Measurements from ENCODE around the gene TSPAN10. TPM values are rescaled to one million over a fixed set of nuclear protein-coding genes. Genes with fewer than 3 reads are reported as not detected.

The TSPAN10 gene
- total and polyA plus RNA-seq, 2 of the 8 experiments (the other 6 are each of a cell fraction or from before 2014, with no cell fraction given) = 0.99 to 1.1 TPM

DNA sequence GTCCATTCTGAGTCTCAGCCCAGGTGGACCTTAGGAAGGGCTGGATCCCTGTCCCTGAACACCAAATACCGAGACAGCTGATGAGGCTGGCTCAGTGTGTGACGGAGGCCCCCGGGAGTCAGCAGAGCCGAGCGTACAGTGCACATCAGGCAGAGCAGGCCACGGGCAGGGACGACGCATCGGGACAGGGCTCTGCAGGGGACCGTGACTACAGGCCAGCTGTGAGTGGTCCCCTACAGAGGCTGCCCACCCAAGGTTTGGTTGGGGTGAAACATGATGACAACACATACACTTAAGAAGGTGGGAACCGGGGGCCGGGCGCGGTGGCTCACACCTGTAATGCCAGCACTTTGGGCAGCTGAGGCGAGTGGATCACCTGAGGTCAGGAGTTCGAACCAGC lies 36.0 kb downstream of the TSPAN10 start:
- no peak overlapping the region for H2BK5ac ChIP-seq (ENCODE audit: low read depth, low read length)

More for the DNA sequence above, 36.0 kb downstream of the TSPAN10 start:
- Histone ChIP-seq H3K9me3 (ENCODE audit: insufficient read depth in 2 of 2, low read depth in 1 of 2, low read length in 1 of 2) (no peaks in the 10 kb centered on the region), H3K27ac (ENCODE audit: low read depth, low read length) (no peak overlapping the region), H3K4ac (replicated peaks; ENCODE audit: insufficient read length, low read depth, low read length) (no peak overlapping the region), H3K27me3 (replicated peaks in 1 of 4; ENCODE audit: control insufficient read depth in 3 of 4, extremely low read depth in 1 of 4, insufficient read depth in 3 of 4, low read length in 3 of 4) (no peaks in the 10 kb centered on the region), H3K23ac (ENCODE audit: insufficient read length) (no peak overlapping the region), H2AK5ac (ENCODE audit: low read depth, low read length) (no peak overlapping the region), H3K56ac (replicated peaks; ENCODE audit: insufficient read length, low read depth, low read length) (no peak overlapping the region), H3K4me1 (replicated peaks in 1 of 4; ENCODE audit: control insufficient read depth in 3 of 4, insufficient read depth in 4 of 4, low read length in 3 of 4) (peaks cover 0 to 2% (median 0%) of the 10 kb centered on the region in 4 experiments; a peak in 1 of 7 replicates), H4K5ac (ENCODE audit: insufficient read length, low read depth, low read length) (no peak overlapping the region), H3K23me2 (ENCODE audit: low read depth, low read length) (no peaks in the 10 kb centered on the region), H2BK12ac (ENCODE audit: low read depth, low read length) (no peak overlapping the region), H2BK15ac (ENCODE audit: low read length) (no peak overlapping the region), H3K36me3 (ENCODE audit: control insufficient read depth in 2 of 4, insufficient read depth in 4 of 4, low read length in 3 of 4) (peaks cover 26 to 58% (median 51%) of the 10 kb centered on the region in 4 experiments), H4K8ac (ENCODE audit: extremely low read depth, insufficient read depth, low read length) (peak overlapping the region; percentile 2; the same call in 1 of the 2 replicates), H4K20me1 (replicated peaks in 1 of 2; ENCODE audit: control insufficient read depth in 1 of 2, insufficient read depth in 2 of 2, low read length in 2 of 2) (peaks cover 13 to 25% of the 10 kb centered on the region in 2 experiments), H4K91ac (replicated peaks; ENCODE audit: insufficient read length, low read length) (no peak overlapping the region), H3K9ac (replicated peaks in 1 of 4; ENCODE audit: extremely low read depth in 1 of 4, low read depth in 3 of 4, low read length in 3 of 4) (no peak overlapping the region), H2BK120ac (replicated peaks; ENCODE audit: low read depth, low read length) (no peak overlapping the region), H3K4me3 (ENCODE audit: extremely low read depth in 1 of 4, insufficient read depth in 2 of 4, low read depth in 3 of 4, low read length in 4 of 4) (no peak overlapping the region), H2BK20ac (ENCODE audit: low read length) (no peak overlapping the region), H2AFZ (ENCODE audit: low read length) (no peak overlapping the region), H3K18ac (ENCODE audit: extremely low read depth, low read length) (no peak overlapping the region), H3K79me1 (ENCODE audit: low read depth, low read length) (no peaks in the 10 kb centered on the region; the same call in 1 of the 2 replicates), H3K4me2 (ENCODE audit: insufficient read depth in 1 of 2, low read depth in 2 of 2, low read length in 2 of 2) (no peak overlapping the region), H3K79me2 (ENCODE audit: control insufficient read depth in 1 of 2, insufficient read depth in 2 of 2, low read length in 2 of 2) (peaks cover 0 to 16% of the 10 kb centered on the region in 2 experiments; a peak in 2 of 4 replicates), H3K14ac (ENCODE audit: insufficient read length) (no peak overlapping the region)
- FAIRE-seq (no peak), DNase-seq (ENCODE audit: low read depth in 1 of 2, low spot score in 2 of 2) (no peak)
- WGBS, 2 experiments (ENCODE audit: extremely low coverage in 1 of 2, insufficient coverage in 1 of 2, insufficient read length in 1 of 2, insufficient replicate concordance in 2 of 2, low coverage in 1 of 2, low lambda C conversion rate in 2 of 2, missing lambda C conversion rate in 1 of 2) = 96% methylated on average over 16 of the region's 16 CpGs; no CpG with 5 or more reads in 1 of the 2 experiments
- TF ChIP-seq ATF3 (IDR thresholded peaks at IDR 0.05; ENCODE audit: insufficient read depth, low read depth, low read length) (no peak), SP2 (IDR thresholded peaks at IDR 0.05; ENCODE audit: low read length) (no peak)
- TF ChIP-seq, protein P1, sequence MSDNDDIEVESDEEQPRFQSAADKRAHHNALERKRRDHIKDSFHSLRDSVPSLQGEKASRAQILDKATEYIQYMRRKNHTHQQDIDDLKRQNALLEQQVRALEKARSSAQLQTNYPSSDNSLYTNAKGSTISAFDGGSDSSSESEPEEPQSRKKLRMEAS (IDR thresholded peaks at IDR 0.05) = no peak
- TF ChIP-seq, protein P2, sequence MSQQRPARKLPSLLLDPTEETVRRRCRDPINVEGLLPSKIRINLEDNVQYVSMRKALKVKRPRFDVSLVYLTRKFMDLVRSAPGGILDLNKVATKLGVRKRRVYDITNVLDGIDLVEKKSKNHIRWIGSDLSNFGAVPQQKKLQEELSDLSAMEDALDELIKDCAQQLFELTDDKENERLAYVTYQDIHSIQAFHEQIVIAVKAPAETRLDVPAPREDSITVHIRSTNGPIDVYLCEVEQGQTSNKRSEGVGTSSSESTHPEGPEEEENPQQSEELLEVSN (IDR thresholded peaks at IDR 0.05) = no peak
- POLR2A ChIA-PET (ENCODE audit: partially characterized antibody) = interaction anchor here (0.8 to 28.4 kb wide), 9 partner anchors 12 to 220 kb away, joined by 3 to 436 read pairs (median 4); partner anchors contain the start of genes ARL16, HGS, MRPL12 and PDE6G
- CTCF ChIA-PET (ENCODE audit: partially characterized antibody) = interaction anchor here (1.1 to 1.6 kb wide), 2 partner anchors 23 to 34 kb away, joined by 3 to 6 read pairs; no protein-coding TSS in a partner anchor

All from H1 (cell line).